Coronary artery (tissue), 2 donors: Measurements from ENCODE around the gene COL18A1.

Experiments
- DNase-seq: peaks from one replicate; pipeline ENCODE4 v3.0.0-alpha.2; 2017; ENCODE audit warnings: low spot score
- H3K27ac ChIP-seq, 2 donors: fragments of 200-600 bp; sonication (generic); one replicate each; pipeline ENCODE4 v1.5.1; 2016 to 2019
- H3K4me3 ChIP-seq: fragments of 200-600 bp; sonication (generic); 2 replicates; pipeline ENCODE4 v1.5.1; 2016; ENCODE audit warnings: mild to moderate bottlenecking, moderate library complexity
- TF ChIP-seq, protein P1 (sequence below): fragments of 200-600 bp; sonication (generic); IDR thresholded peaks from one replicate; pipeline ENCODE4 v1.5.1; 2019; ENCODE audit warnings: antibody characterized with exemption

Gene COL18A1

GRCh38 chr21:45484318-45484717 lies 79.4 kb downstream of the COL18A1 start:
- Histone ChIP-seq H3K27ac (no peak overlapping the region), H3K4me3 (no peak overlapping the region)
- no peak for DNase-seq
- TF ChIP-seq, protein P1, sequence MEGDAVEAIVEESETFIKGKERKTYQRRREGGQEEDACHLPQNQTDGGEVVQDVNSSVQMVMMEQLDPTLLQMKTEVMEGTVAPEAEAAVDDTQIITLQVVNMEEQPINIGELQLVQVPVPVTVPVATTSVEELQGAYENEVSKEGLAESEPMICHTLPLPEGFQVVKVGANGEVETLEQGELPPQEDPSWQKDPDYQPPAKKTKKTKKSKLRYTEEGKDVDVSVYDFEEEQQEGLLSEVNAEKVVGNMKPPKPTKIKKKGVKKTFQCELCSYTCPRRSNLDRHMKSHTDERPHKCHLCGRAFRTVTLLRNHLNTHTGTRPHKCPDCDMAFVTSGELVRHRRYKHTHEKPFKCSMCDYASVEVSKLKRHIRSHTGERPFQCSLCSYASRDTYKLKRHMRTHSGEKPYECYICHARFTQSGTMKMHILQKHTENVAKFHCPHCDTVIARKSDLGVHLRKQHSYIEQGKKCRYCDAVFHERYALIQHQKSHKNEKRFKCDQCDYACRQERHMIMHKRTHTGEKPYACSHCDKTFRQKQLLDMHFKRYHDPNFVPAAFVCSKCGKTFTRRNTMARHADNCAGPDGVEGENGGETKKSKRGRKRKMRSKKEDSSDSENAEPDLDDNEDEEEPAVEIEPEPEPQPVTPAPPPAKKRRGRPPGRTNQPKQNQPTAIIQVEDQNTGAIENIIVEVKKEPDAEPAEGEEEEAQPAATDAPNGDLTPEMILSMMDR = no peak

- TF ChIP-seq, protein P1 = no peak
- Histone ChIP-seq H3K4me3 (no peak overlapping the region), H3K27ac (no peak overlapping the region)
- no peak for DNase-seq
Observed at GRCh38 chr21:45485686-45486442, 80.9 kb downstream of the COL18A1 start.

DNA sequence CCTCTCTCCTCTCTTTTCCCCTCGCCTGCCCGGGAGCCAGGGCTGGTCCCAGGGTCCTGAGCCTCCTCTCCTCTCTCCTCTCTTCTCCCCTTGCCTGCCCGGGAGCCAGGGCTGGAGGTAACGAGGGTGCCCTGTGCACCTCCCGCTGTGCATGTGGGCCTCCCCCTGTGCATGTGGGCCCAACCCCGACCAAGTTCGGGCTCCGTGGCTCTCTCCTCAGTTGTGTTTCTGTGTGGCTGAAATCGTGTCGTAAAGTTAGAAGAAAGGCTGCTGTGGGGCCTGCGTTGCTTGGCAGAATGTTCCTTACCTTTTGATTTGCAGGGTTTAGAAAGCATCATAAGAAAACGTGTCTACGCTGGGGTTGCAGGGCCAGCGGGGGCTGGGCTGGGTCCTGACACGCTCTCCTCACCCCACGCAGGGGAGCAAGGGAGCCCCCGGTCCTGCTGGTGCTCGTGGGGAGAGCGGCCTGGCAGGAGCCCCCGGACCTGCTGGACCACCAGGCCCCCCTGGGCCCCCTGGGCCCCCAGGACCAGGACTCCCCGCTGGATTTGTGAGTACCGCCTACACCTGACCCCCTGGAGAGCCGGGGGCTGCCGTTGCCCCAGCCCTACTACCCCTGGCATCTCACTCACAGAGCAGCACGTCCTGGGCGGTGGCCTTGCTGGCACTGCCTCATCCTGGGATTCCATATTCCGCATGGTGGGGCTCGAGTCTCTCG lies 81.6 kb downstream of the COL18A1 start:
- TF ChIP-seq, protein P1 = no peak
- H3K27ac ChIP-seq = no peak overlapping the region
- no peak for DNase-seq
- H3K4me3 ChIP-seq = no peak overlapping the region

DNA sequence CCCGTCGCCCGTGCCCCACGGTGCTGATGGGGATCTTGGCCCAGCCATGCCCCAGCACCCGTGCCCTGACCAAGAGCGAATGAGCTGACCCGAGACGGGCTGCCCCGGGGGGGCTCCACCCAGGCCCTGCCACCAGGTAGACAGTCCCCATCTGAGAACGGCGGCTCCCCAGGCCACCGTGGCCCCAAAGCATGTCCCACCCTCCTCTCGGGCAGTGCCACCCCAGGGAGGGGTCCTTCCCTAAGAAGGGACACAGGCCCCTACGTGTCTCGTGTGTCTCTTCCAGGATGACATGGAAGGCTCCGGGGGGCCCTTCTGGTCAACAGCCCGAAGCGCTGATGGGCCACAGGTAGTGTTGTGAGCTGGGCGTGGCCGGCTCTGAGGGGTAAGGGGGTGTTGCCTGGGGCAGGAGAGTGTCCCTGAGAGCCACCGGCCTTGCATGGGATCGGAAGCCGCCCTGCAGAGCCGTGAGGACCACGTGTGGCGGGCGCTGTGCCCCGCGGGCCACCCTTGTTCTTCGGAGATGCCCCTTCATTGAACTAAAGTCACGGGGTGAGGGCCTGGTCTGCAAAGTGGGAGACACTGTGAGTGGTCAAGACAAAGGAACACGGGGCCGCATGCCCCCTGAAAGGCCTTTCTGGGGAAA lies 82.3 kb downstream of the COL18A1 start:
- no peak for DNase-seq
- TF ChIP-seq, protein P1 = no peak

GRCh38 chr21:45487891-45488600 lies 83.1 kb downstream of the COL18A1 start:
- Histone ChIP-seq H3K4me3 (no peak overlapping the region), H3K27ac (no peak overlapping the region)
- TF ChIP-seq, protein P1 = no peak
- DNase-seq = no peak

More for the DNA sequence above, 82.3 kb downstream of the COL18A1 start:
- Histone ChIP-seq H3K4me3 (no peak overlapping the region), H3K27ac (no peak overlapping the region)

GRCh38 chr21:45488931-45489721 lies 84.2 kb downstream of the COL18A1 start:
- H3K27ac ChIP-seq = no peak overlapping the region
- H3K4me3 ChIP-seq = no peak overlapping the region
- TF ChIP-seq, protein P1 = no peak
- DNase-seq = no peak
